Measurements from ENCODE around the gene P2RY8. TPM values are rescaled to one million over a fixed set of nuclear protein-coding genes. Genes with fewer than 3 reads are reported as not detected.
A peak's percentile ranks its signal among the peaks of the same experiment; 100 is the strongest.
"Not testable (repeated sequence)": the region's sequence is repeated elsewhere in the genome, so short reads cannot be mapped to it uniquely, and the experiment has no call there.

Gene P2RY8
- total RNA-seq, 2 experiments from 2014 or later, result 139 TPM

- no peaks in the 10 kb centered on the region for H3K27me3 ChIP-seq (ENCODE audit: control insufficient read depth in 1 of 2, insufficient read depth in 2 of 2, low read length in 2 of 2)
- no peak overlapping the region for H3K4me3 Mint-ChIP-seq
- H3K36me3 Mint-ChIP-seq (ENCODE audit: low read depth), result peaks cover 86% of the 10 kb centered on the region
- H3K4me1 Mint-ChIP-seq (ENCODE audit: low read depth), result peaks cover 73% of the 10 kb centered on the region
- intact Hi-C loops (cut with DNase I, micrococcal nuclease), result no loop called here
- peaks cover 9% of the 10 kb centered on the region for H3K9me3 Mint-ChIP-seq
- no peak overlapping the region for H3K4me3 ChIP-seq (ENCODE audit: low read length)
- H3K27me3 Mint-ChIP-seq, result no peaks in the 10 kb centered on the region
- H3K9me3 ChIP-seq (ENCODE audit: control insufficient read depth in 1 of 2, insufficient read depth in 1 of 2, low read length in 2 of 2), result no peaks in the 10 kb centered on the region
- no peak overlapping the region for H3K27ac ChIP-seq (ENCODE audit: low read depth in 1 of 2, low read length in 2 of 2)
- ChIA-PET POLR2A (no interaction called here), CTCF (no interaction called here)
- no peak for ATAC-seq (ENCODE audit: poor library complexity)
- peaks cover 41% of the 10 kb centered on the region for H3K36me3 ChIP-seq (ENCODE audit: insufficient read depth, low read length)
- peaks cover 65% of the 10 kb centered on the region for H3K4me1 ChIP-seq (ENCODE audit: insufficient read depth, low read length)
- DNase-seq, result no peak
- peak overlapping the region; percentile 43 for H3K27ac Mint-ChIP-seq
- TF ChIP-seq CTCF (IDR thresholded peaks at IDR 0.05), result no peak
Measured at GRCh38 chrX:1475481-1475880, 61.5 kb downstream of the P2RY8 start.

- H3K27ac ChIP-seq (ENCODE audit: low read depth in 1 of 2, low read length in 2 of 2); intact Hi-C loops (cut with DNase I, micrococcal nuclease); POLR2A ChIA-PET; CTCF ChIA-PET; H3K4me3 Mint-ChIP-seq; H3K4me3 ChIP-seq (ENCODE audit: low read length); H3K9me3 Mint-ChIP-seq; H3K27me3 ChIP-seq (ENCODE audit: control insufficient read depth in 1 of 2, insufficient read depth in 2 of 2, low read length in 2 of 2); H3K27me3 Mint-ChIP-seq; ATAC-seq (ENCODE audit: poor library complexity); H3K9me3 ChIP-seq (ENCODE audit: control insufficient read depth in 1 of 2, insufficient read depth in 1 of 2, low read length in 2 of 2): not testable (repeated sequence)
- Mint-ChIP-seq H3K27ac (peak overlapping the region; percentile 25), H3K36me3 (ENCODE audit: low read depth) (peaks cover 81% of the 10 kb centered on the region), H3K4me1 (ENCODE audit: low read depth) (peaks cover 72% of the 10 kb centered on the region)
- peaks cover 68% of the 10 kb centered on the region for H3K4me1 ChIP-seq (ENCODE audit: insufficient read depth, low read length)
- DNase-seq, result peak in 1 of 14 experiments; percentile 1
- H3K36me3 ChIP-seq (ENCODE audit: insufficient read depth, low read length), result peaks cover 38% of the 10 kb centered on the region
Measured at GRCh38 chrX:1474593-1474992, 62.4 kb downstream of the P2RY8 start.

- DNase-seq (peak in 1 of 14 experiments; percentile 11), ATAC-seq (ENCODE audit: poor library complexity) (no peak)
- peaks cover 74% of the 10 kb centered on the region for H3K4me1 ChIP-seq (ENCODE audit: insufficient read depth, low read length)
- Mint-ChIP-seq H3K27ac (peak overlapping the region; percentile 91), H3K27me3 (no peaks in the 10 kb centered on the region), H3K36me3 (ENCODE audit: low read depth) (peaks cover 79% of the 10 kb centered on the region), H3K9me3 (peaks cover 4% of the 10 kb centered on the region), H3K4me3 (no peak overlapping the region), H3K4me1 (ENCODE audit: low read depth) (peaks cover 71% of the 10 kb centered on the region)
- H3K9me3 ChIP-seq (ENCODE audit: control insufficient read depth in 1 of 2, insufficient read depth in 1 of 2, low read length in 2 of 2), result no peaks in the 10 kb centered on the region
- ChIA-PET POLR2A (no interaction called here), CTCF (no interaction called here)
- TF ChIP-seq CTCF (IDR thresholded peaks at IDR 0.05), result no peak
- no peak overlapping the region for H3K4me3 ChIP-seq (ENCODE audit: low read length)
- no peaks in the 10 kb centered on the region for H3K27me3 ChIP-seq (ENCODE audit: control insufficient read depth in 1 of 2, insufficient read depth in 2 of 2, low read length in 2 of 2)
- intact Hi-C loops (cut with DNase I, micrococcal nuclease), result loop anchor here (1.0 kb wide), 2 partner anchors 9 to 12 kb away; no protein-coding TSS in a partner anchor
- H3K36me3 ChIP-seq (ENCODE audit: insufficient read depth, low read length), result peaks cover 25% of the 10 kb centered on the region
- no peak overlapping the region for H3K27ac ChIP-seq (ENCODE audit: low read depth in 1 of 2, low read length in 2 of 2)
Measured at GRCh38 chrX:1472975-1473374, 64.0 kb downstream of the P2RY8 start.

GRCh38 chrX:1468250-1468772, 68.7 kb downstream of the P2RY8 start:
- Mint-ChIP-seq H3K27me3 (no peaks in the 10 kb centered on the region), H3K36me3 (ENCODE audit: low read depth) (peaks cover 65% of the 10 kb centered on the region), H3K27ac (peak overlapping the region; percentile 94), H3K4me3 (peak overlapping the region; percentile 57), H3K9me3 (peaks cover 4% of the 10 kb centered on the region), H3K4me1 (ENCODE audit: low read depth) (peaks cover 75% of the 10 kb centered on the region)
- intact Hi-C loops (cut with DNase I, micrococcal nuclease), result loop anchor here in 1 of 2 experiments (10.0 kb wide), 1 partner anchor 1226 kb away; the partner anchor contains the start of gene CD99
- H3K4me3 ChIP-seq (ENCODE audit: low read length), result no peak overlapping the region
- peaks cover 97% of the 10 kb centered on the region for H3K4me1 ChIP-seq (ENCODE audit: insufficient read depth, low read length)
- peak overlapping the region; percentile 77 to 79 for H3K27ac ChIP-seq (ENCODE audit: low read depth in 1 of 2, low read length in 2 of 2)
- ATAC-seq (ENCODE audit: poor library complexity) (peak; percentile 43), DNase-seq (peak; percentile 53 to 92 (median 71))
- H3K9me3 ChIP-seq (ENCODE audit: control insufficient read depth in 1 of 2, insufficient read depth in 1 of 2, low read length in 2 of 2), result no peaks in the 10 kb centered on the region
- TF ChIP-seq CTCF (IDR thresholded peaks at IDR 0.05), result no peak
- CTCF ChIA-PET, result no interaction called here
- peaks cover 36% of the 10 kb centered on the region for H3K36me3 ChIP-seq (ENCODE audit: insufficient read depth, low read length)
- POLR2A ChIA-PET, result no interaction called here
- H3K27me3 ChIP-seq (ENCODE audit: control insufficient read depth in 1 of 2, insufficient read depth in 2 of 2, low read length in 2 of 2), result no peaks in the 10 kb centered on the region
